Common myeloid progenitor, CD34-positive (primary cell): Measurements from ENCODE around the gene KANK2.

Source experiments
- CTCF ChIA-PET: fragments of 350-600 bp; sonication (Branson Sonifier 250); formaldehyde crosslinking; loops from one replicate; lab custom pipeline; 2021; ENCODE audit warnings: antibody characterized with exemption; lab: Charles Lee
- POLR2A ChIA-PET: fragments of 350-600 bp; sonication (Branson Sonifier 250); formaldehyde crosslinking; loops from one replicate; lab custom pipeline; 2021; ENCODE audit warnings: antibody characterized with exemption; lab: Charles Lee
- DNase-seq, 3 donors: peaks; one replicate each; pipeline versions ENCODE4 v3.0.0 to v3.0.0-alpha.2; 2013
- H3K27ac ChIP-seq, 2 experiments: 1 replicate in 1 of 2; 2 replicates in 1 of 2; pipeline ENCODE4 v1.7.0; 2013; ENCODE audit warnings: inconsistent platforms in 2 of 2, low read length in 2 of 2, mild to moderate bottlenecking in 2 of 2, low read depth in 1 of 2, moderate library complexity in 1 of 2; ENCODE audit not compliant: severe bottlenecking in 2 of 2, insufficient read depth in 1 of 2, poor library complexity in 1 of 2
- H3K27me3 ChIP-seq, 5 experiments: replicated peaks in 2 of 5; 1 replicate in 3 of 5; 2 replicates in 2 of 5; pipeline versions ENCODE4 v1.6.1 to v1.7.0; 2013; ENCODE audit warnings: low read length in 4 of 5, mild to moderate bottlenecking in 2 of 5, moderate library complexity in 2 of 5, inconsistent platforms in 1 of 5; ENCODE audit not compliant: insufficient read depth in 5 of 5, control insufficient read depth in 4 of 5
- H3K36me3 ChIP-seq, 4 experiments: 1 replicate in 2 of 4; 2 replicates in 2 of 4; pipeline versions ENCODE4 v1.6.1 to v1.7.0; 2013; ENCODE audit warnings: low read length in 3 of 4, control low read depth in 1 of 4, mild to moderate bottlenecking in 1 of 4; ENCODE audit not compliant: control insufficient read depth in 4 of 4, insufficient read depth in 4 of 4
- H3K4me1 ChIP-seq, 4 experiments: 1 replicate in 3 of 4; 2 replicates in 1 of 4; pipeline versions ENCODE4 v1.6.1 to v1.7.1; 2013; ENCODE audit warnings: low read length in 3 of 4, mild to moderate bottlenecking in 3 of 4, control low read depth in 1 of 4, inconsistent platforms in 1 of 4, moderate library complexity in 1 of 4; ENCODE audit not compliant: control insufficient read depth in 4 of 4, insufficient read depth in 4 of 4; ENCODE audit errors: control extremely low read depth in 1 of 4
- H3K4me3 ChIP-seq, 7 experiments: 1 replicate in 4 of 7; 2 replicates in 3 of 7; pipeline versions ENCODE4 v1.5.1 to v1.7.0; 2013; ENCODE audit warnings: mild to moderate bottlenecking in 7 of 7, low read length in 6 of 7, moderate library complexity in 6 of 7, inconsistent platforms in 2 of 7, low read depth in 2 of 7, control low read depth in 1 of 7; ENCODE audit not compliant: insufficient read depth in 4 of 7, control insufficient read depth in 1 of 7; ENCODE audit errors: extremely low read depth in 1 of 7
- H3K9me3 ChIP-seq, 5 experiments: 1 replicate in 4 of 5; 2 replicates in 1 of 5; pipeline versions ENCODE4 v1.6.1 to v1.7.1; 2013; ENCODE audit warnings: low read length in 4 of 5, mild to moderate bottlenecking in 2 of 5, inconsistent platforms in 1 of 5, low read depth in 1 of 5, moderate library complexity in 1 of 5; ENCODE audit not compliant: control insufficient read depth in 4 of 5, insufficient read depth in 2 of 5; ENCODE audit errors: control extremely low read depth in 1 of 5
- WGBS: methylation state at CpG from one replicate; pipeline ENCODE4 v1.1.5; 2013; ENCODE audit not compliant: insufficient coverage; 5-methylcytosine and 5-hydroxymethylcytosine counted together

KANK2 gene

GRCh38 chr19:11155373-11156120 lies 41.8 kb downstream of the KANK2 start, which contains the start of gene SPC24:
TSS of gene SPC24 (minus strand) at chr19:11155782. CDS start at chr19:11155776, 6 bp downstream.
- Histone ChIP-seq H3K27me3 (no peaks in the 10 kb centered on the region), H3K27ac (peak within 1 kb of the TSS in 1 of 2 experiments; percentile 70), H3K36me3 (peaks cover 0 to 12% (median 0%) of the 10 kb centered on the region in 4 experiments), H3K9me3 (peaks cover 0 to 1% (median 0%) of the 10 kb centered on the region in 5 experiments), H3K4me3 (peak within 1 kb of the TSS; percentile 62 to 96 (median 89)), H3K4me1 (peaks cover 0 to 20% (median 15%) of the 10 kb centered on the region in 4 experiments)
- WGBS = 0% methylated on average over 49 of the region's 50 CpGs
- CTCF ChIA-PET = interaction anchor here (0.8 to 1.6 kb wide), 5 partner anchors 9 to 67 kb away, joined by 3 read pairs; no protein-coding TSS in a partner anchor
- DNase-seq = peak; percentile 97 to 98 (median 98)
- POLR2A ChIA-PET = no interaction called here

GRCh38 chr19:11154683-11155047 lies 42.7 kb downstream of the KANK2 start:
- Histone ChIP-seq H3K4me1 (peaks cover 0 to 20% (median 15%) of the 10 kb centered on the region in 4 experiments), H3K4me3 (peak overlapping the region in 5 of 7 experiments; percentile 9 to 96 (median 89)), H3K27ac (peak overlapping the region in 1 of 2 experiments; percentile 70), H3K27me3 (no peaks in the 10 kb centered on the region), H3K9me3 (no peaks in the 10 kb centered on the region), H3K36me3 (peaks cover 0 to 12% (median 0%) of the 10 kb centered on the region in 4 experiments)
- ChIA-PET CTCF (interaction anchor here (0.8 to 1.6 kb wide), 3 partner anchors 10 to 25 kb away, joined by 3 read pairs; no protein-coding TSS in a partner anchor), POLR2A (no interaction called here)
- no peak for DNase-seq
- WGBS = 64% methylated on average over 6 of the region's 6 CpGs

DNA sequence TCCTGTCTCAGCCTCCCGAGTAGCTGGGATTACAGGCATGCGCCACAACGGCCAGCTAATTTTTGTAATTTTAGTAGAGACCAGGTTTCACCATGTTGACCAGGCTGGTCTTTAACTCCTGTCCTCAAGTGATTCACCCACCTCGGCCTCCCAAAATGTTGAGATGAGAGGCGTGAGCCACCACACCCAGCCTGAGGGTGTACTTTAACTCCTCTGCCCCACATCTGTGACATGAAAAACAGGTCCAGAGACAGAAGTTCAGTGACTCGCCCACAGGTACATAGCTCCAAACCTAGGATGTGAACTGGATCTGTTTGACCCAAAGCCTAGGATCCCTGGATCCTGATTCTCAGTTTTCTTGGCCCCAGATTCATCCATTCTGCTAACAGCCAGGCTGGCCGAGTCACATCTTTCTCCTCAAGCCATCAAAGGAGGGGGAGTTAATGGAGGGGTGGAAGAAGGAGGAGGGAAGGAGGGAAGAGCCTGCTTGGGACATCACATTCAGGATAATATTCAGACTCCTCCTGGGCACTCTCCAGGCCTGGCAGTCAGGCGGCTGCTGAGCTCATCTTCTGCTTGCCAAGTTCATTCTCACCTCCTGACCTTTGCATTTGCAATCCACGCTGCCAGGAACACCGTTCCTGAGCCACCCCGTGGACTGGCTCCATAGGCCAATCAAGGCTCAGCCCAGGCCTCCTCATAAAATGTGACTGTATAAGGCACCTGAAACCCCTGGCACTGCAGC lies 44.9 kb downstream of the KANK2 start:
- H3K9me3 ChIP-seq = no peaks in the 10 kb centered on the region
- peaks cover 0 to 25% (median 5%) of the 10 kb centered on the region in 4 experiments for H3K36me3 ChIP-seq
- no peak overlapping the region for H3K4me3 ChIP-seq
- no peak for DNase-seq
- no peaks in the 10 kb centered on the region for H3K27me3 ChIP-seq
- no peak overlapping the region for H3K27ac ChIP-seq
- CTCF ChIA-PET = interaction anchor here (1.2 to 1.9 kb wide), 3 partner anchors 9 to 52 kb away, joined by 3 to 6 read pairs (median 3); no protein-coding TSS in a partner anchor
- POLR2A ChIA-PET = no interaction called here
- peaks cover 0 to 20% (median 15%) of the 10 kb centered on the region in 4 experiments for H3K4me1 ChIP-seq
- WGBS = 96% methylated on average over 10 of the region's 11 CpGs

GRCh38 chr19:11151181-11151580 lies 46.2 kb downstream of the KANK2 start:
- Histone ChIP-seq H3K27ac (no peak overlapping the region), H3K36me3 (peaks cover 0 to 32% (median 7%) of the 10 kb centered on the region in 4 experiments)
- CTCF ChIA-PET = interaction anchor here (0.6 to 1.2 kb wide), 3 partner anchors 10 to 52 kb away, joined by 3 to 4 read pairs (median 3); no protein-coding TSS in a partner anchor

DNA sequence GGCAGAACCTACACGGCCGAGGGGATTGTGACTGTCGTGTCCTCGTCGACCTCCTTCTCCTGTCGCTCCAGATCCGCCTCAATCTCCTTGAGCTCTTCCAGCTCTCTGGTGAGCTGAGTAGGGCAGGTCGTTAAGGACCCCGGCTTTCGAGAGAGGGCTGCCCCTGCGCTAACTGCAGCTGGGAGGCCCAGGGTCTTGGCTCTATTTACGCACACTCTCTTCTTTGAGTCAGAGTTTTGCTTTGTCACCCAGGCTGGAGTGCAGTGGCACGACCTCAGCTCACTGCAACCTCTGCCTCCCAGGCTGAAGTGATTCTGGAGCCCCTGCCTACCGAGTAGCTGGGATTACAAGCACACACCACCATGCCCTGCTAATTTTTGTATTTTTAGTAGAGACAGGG lies 49.3 kb downstream of the KANK2 start:
- POLR2A ChIA-PET = interaction anchor here (0.6 kb wide), 1 partner anchor 210 kb away, joined by 3 read pairs; no protein-coding TSS in a partner anchor
- WGBS = 96% methylated on average over 13 of the region's 14 CpGs

More at GRCh38 chr19:11151181-11151580, 46.2 kb downstream of the KANK2 start:
- no peaks in the 10 kb centered on the region for H3K9me3 ChIP-seq
- H3K27me3 ChIP-seq = no peaks in the 10 kb centered on the region
- H3K4me3 ChIP-seq = no peak overlapping the region
- 100% methylated on average over 6 of the region's 7 CpGs for whole genome bisulfite sequencing
- DNase-seq = no peak
- peaks cover 0 to 18% (median 14%) of the 10 kb centered on the region in 4 experiments for H3K4me1 ChIP-seq
- POLR2A ChIA-PET = no interaction called here

DNA sequence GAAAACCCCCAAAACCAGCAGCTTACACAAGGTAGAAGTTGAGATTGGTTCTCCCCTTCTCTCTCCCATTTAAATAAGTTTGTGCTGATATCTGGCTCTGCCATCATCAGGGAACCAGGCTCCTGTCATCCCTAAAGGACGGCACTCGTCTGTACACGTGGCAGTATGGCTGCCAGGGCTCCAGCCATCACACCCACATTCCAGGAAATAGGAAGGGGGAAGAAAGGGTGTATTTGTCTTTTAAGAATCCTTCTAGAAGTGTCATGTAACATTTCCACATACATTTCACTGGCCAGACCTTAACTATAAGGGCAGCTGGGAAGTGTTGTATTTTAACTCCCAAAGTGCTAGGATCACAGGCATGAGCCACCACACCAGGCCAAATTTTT lies 51.8 kb downstream of the KANK2 start:
- CTCF ChIA-PET = interaction anchor here (0.9 kb wide), 1 partner anchor 9 kb away, joined by 3 read pairs; no protein-coding TSS in a partner anchor

More for the DNA sequence above, 49.3 kb downstream of the KANK2 start:
- H3K27ac ChIP-seq = no peak overlapping the region
- DNase-seq = no peak
- H3K27me3 ChIP-seq = no peaks in the 10 kb centered on the region
- peaks cover 0 to 10% (median 10%) of the 10 kb centered on the region in 4 experiments for H3K4me1 ChIP-seq
- CTCF ChIA-PET = no interaction called here
- H3K4me3 ChIP-seq = no peak overlapping the region
- peaks cover 0 to 45% (median 11%) of the 10 kb centered on the region in 4 experiments for H3K36me3 ChIP-seq
- H3K9me3 ChIP-seq = no peaks in the 10 kb centered on the region

More for the DNA sequence above, 51.8 kb downstream of the KANK2 start:
- H3K4me1 ChIP-seq = peaks cover 0 to 24% (median 23%) of the 10 kb centered on the region in 4 experiments
- no peak overlapping the region for H3K27ac ChIP-seq
- DNase-seq = no peak
- no peaks in the 10 kb centered on the region for H3K27me3 ChIP-seq
- no CpG with 5 or more reads among the region's 3 CpGs for WGBS
- peaks cover 0 to 33% (median 11%) of the 10 kb centered on the region in 4 experiments for H3K36me3 ChIP-seq
- H3K9me3 ChIP-seq = no peaks in the 10 kb centered on the region
- POLR2A ChIA-PET = interaction anchor here (0.7 kb wide), 1 partner anchor 9 kb away, joined by 3 read pairs; no protein-coding TSS in a partner anchor
- H3K4me3 ChIP-seq = no peak overlapping the region
